ENCODE results near the gene RAP1GAP2.

Gene RAP1GAP2

DNA sequence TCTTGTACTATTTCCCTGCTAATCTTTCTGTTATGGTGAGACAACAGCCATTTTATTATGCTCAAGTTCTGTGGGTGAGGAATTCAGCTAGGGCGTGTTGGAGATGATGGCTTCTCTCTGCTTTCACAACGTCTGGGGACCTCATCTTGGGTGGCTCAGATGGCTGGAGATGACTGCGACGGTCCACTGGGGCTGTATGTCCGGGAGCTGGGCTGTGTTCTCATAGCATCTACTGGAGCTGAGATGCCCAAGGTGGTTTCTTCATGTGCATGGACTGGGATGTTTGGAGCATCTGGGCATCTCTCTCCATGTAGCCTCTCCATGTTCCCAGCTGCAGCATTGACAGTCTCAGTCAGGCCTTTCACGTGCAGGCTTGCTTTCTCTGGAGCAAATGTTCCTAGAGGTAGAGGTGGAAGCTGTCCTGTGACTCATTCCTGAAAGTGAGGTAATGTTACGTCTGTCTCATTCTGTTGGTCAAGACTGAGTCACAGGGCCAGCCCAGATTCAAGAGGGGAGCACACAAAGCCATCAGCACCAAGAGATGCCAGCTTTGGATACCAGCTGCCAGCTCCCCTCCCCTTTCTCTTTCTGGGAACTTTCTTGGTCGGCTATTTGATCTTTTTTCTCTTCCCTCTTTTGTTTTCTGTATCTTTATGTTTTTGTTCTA is 96.2 kb downstream of the RAP1GAP2 start:
- Histone ChIP-seq H3K4me3 (ENCODE audit: low read length) (no peak overlapping the region), H3F3A (ENCODE audit: insufficient read depth, low read length) (no peaks in the 10 kb centered on the region), H3K4me1 (ENCODE audit: low read length) (no peaks in the 10 kb centered on the region), H4K20me1 (ENCODE audit: insufficient read depth, low read length) (no peaks in the 10 kb centered on the region), H2AFZ (ENCODE audit: low read length) (no peak overlapping the region), H3K9ac (ENCODE audit: low read length) (no peak overlapping the region), H3K27me3 (replicated peaks; ENCODE audit: insufficient read depth, low read length) (peaks cover 28% of the 10 kb centered on the region), H3K36me3 (replicated peaks; ENCODE audit: insufficient read depth, low read length) (no peaks in the 10 kb centered on the region), H3K9me2 (replicated peaks; ENCODE audit: insufficient read depth, low read length) (no peaks in the 10 kb centered on the region), H3K27ac (ENCODE audit: low read length) (no peak overlapping the region), H3K9me3 (replicated peaks; ENCODE audit: insufficient read depth, low read length) (no peaks in the 10 kb centered on the region), H3K4me2 (ENCODE audit: low read depth, low read length) (no peak overlapping the region), H3K79me2 (ENCODE audit: low read length) (no peaks in the 10 kb centered on the region)
- TF ChIP-seq EZH2 (optimal IDR thresholded peaks at IDR 0.05; ENCODE audit: low read depth, low read length), result no peak
- TF ChIP-seq, protein P1, sequence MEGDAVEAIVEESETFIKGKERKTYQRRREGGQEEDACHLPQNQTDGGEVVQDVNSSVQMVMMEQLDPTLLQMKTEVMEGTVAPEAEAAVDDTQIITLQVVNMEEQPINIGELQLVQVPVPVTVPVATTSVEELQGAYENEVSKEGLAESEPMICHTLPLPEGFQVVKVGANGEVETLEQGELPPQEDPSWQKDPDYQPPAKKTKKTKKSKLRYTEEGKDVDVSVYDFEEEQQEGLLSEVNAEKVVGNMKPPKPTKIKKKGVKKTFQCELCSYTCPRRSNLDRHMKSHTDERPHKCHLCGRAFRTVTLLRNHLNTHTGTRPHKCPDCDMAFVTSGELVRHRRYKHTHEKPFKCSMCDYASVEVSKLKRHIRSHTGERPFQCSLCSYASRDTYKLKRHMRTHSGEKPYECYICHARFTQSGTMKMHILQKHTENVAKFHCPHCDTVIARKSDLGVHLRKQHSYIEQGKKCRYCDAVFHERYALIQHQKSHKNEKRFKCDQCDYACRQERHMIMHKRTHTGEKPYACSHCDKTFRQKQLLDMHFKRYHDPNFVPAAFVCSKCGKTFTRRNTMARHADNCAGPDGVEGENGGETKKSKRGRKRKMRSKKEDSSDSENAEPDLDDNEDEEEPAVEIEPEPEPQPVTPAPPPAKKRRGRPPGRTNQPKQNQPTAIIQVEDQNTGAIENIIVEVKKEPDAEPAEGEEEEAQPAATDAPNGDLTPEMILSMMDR (IDR thresholded peaks at IDR 0.05; ENCODE audit: low read length), result no peak
- no peak for DNase-seq

- Histone ChIP-seq H3K4me2 (ENCODE audit: low read depth, low read length) (no peak overlapping the region), H2AFZ (ENCODE audit: low read length) (no peak overlapping the region)
These were observed 97.2 kb downstream of the RAP1GAP2 start for GRCh38 chr17:2893422-2893914.

GRCh38 chr17:2894782-2895181 is 98.5 kb downstream of the RAP1GAP2 start:
- DNase-seq, result no peak
- no peak overlapping the region for H3K27ac ChIP-seq (ENCODE audit: low read length)
- H4K20me1 ChIP-seq (ENCODE audit: insufficient read depth, low read length), result no peaks in the 10 kb centered on the region

More at GRCh38 chr17:2893422-2893914, 97.2 kb downstream of the RAP1GAP2 start:
- Histone ChIP-seq H3K27ac (ENCODE audit: low read length) (no peak overlapping the region), H3K79me2 (ENCODE audit: low read length) (no peaks in the 10 kb centered on the region), H4K20me1 (ENCODE audit: insufficient read depth, low read length) (no peaks in the 10 kb centered on the region), H3K27me3 (replicated peaks; ENCODE audit: insufficient read depth, low read length) (peaks cover 33% of the 10 kb centered on the region), H3K9me2 (replicated peaks; ENCODE audit: insufficient read depth, low read length) (no peaks in the 10 kb centered on the region), H3K36me3 (replicated peaks; ENCODE audit: insufficient read depth, low read length) (no peaks in the 10 kb centered on the region), H3K4me1 (ENCODE audit: low read length) (no peaks in the 10 kb centered on the region), H3K9me3 (replicated peaks; ENCODE audit: insufficient read depth, low read length) (no peaks in the 10 kb centered on the region), H3F3A (ENCODE audit: insufficient read depth, low read length) (no peaks in the 10 kb centered on the region), H3K4me3 (ENCODE audit: low read length) (no peak overlapping the region), H3K9ac (ENCODE audit: low read length) (no peak overlapping the region)
- TF ChIP-seq EZH2 (optimal IDR thresholded peaks at IDR 0.05; ENCODE audit: low read depth, low read length) (no peak), EZH2phosphoT487 (IDR thresholded peaks at IDR 0.05; ENCODE audit: low read length) (no peak)
- TF ChIP-seq, protein P1 (IDR thresholded peaks at IDR 0.05; ENCODE audit: low read length), result no peak
- no peak for DNase-seq

More at GRCh38 chr17:2894782-2895181, 98.5 kb downstream of the RAP1GAP2 start:
- no peaks in the 10 kb centered on the region for H3K36me3 ChIP-seq (replicated peaks; ENCODE audit: insufficient read depth, low read length)
- no peak overlapping the region for H3K4me2 ChIP-seq (ENCODE audit: low read depth, low read length)
- H2AFZ ChIP-seq (ENCODE audit: low read length), result no peak overlapping the region
- H3K79me2 ChIP-seq (ENCODE audit: low read length), result no peaks in the 10 kb centered on the region
- no peaks in the 10 kb centered on the region for H3K9me3 ChIP-seq (replicated peaks; ENCODE audit: insufficient read depth, low read length)
- TF ChIP-seq EZH2phosphoT487 (IDR thresholded peaks at IDR 0.05; ENCODE audit: low read length) (no peak), EZH2 (optimal IDR thresholded peaks at IDR 0.05; ENCODE audit: low read depth, low read length) (no peak)
- TF ChIP-seq, protein P1 (IDR thresholded peaks at IDR 0.05; ENCODE audit: low read length), result no peak
- no peak overlapping the region for H3K9ac ChIP-seq (ENCODE audit: low read length)
- no peaks in the 10 kb centered on the region for H3F3A ChIP-seq (ENCODE audit: insufficient read depth, low read length)
- no peaks in the 10 kb centered on the region for H3K4me1 ChIP-seq (ENCODE audit: low read length)
- H3K9me2 ChIP-seq (replicated peaks; ENCODE audit: insufficient read depth, low read length), result no peaks in the 10 kb centered on the region
- H3K4me3 ChIP-seq (ENCODE audit: low read length), result no peak overlapping the region
- H3K27me3 ChIP-seq (replicated peaks; ENCODE audit: insufficient read depth, low read length), result peaks cover 30% of the 10 kb centered on the region

All from MM.1S (cell line).